Body of pancreas (tissue), 4 donors: ENCODE results near the gene SLC22A4. TPM values are rescaled to one million over a fixed set of nuclear protein-coding genes. Genes with fewer than 3 reads are reported as not detected.

Experiments used
- ATAC-seq: fragments of 150-250 bp; one replicate; pipeline ENCODE4 v1.9.1; 2016
- DNase-seq, 4 donors: peaks; one replicate each; pipeline ENCODE4 v3.0.0-alpha.2; 2019
- H3K27ac ChIP-seq, 4 donors: fragments of 200-600 bp; sonication (generic); 1 replicate in 3 of 4; 2 replicates in 1 of 4; pipeline versions ENCODE4 v1.5.1 to v1.6.1; 2016 to 2019; ENCODE audit warnings: mild to moderate bottlenecking in 1 of 4, mixed read lengths in 1 of 4, moderate library complexity in 1 of 4
- H3K27me3 ChIP-seq, 2 donors: fragments of 200-600 bp; sonication (generic); one replicate each; pipeline ENCODE4 v1.6.0; 2016; ENCODE audit warnings: mild to moderate bottlenecking in 1 of 2
- H3K36me3 ChIP-seq, 2 donors: fragments of 200-600 bp; sonication (generic); replicated peaks in 1 of 2; 2 replicates each; pipeline ENCODE4 v1.5.1; 2016; ENCODE audit warnings: low read depth in 2 of 2; ENCODE audit not compliant: insufficient read depth in 1 of 2
- H3K4me1 ChIP-seq: fragments of 200-600 bp; sonication (generic); one replicate; pipeline ENCODE4 v1.6.0; 2016
- H3K4me3 ChIP-seq, 2 donors: fragments of 200-600 bp; sonication (generic); 1 replicate in 1 of 2; 2 replicates in 1 of 2; pipeline ENCODE4 v1.5.1; 2016 to 2019
- H3K9me3 ChIP-seq, 3 donors: fragments of 200-600 bp; sonication (generic); 1 replicate in 2 of 3; 2 replicates in 1 of 3; pipeline ENCODE4 v1.5.1; 2016
- POLR2A ChIP-seq, 3 donors: fragments of 450-650 bp; IDR thresholded peaks; one replicate each; pipeline ENCODE4 v1.6.1; 2016; ENCODE audit warnings: antibody characterized with exemption in 3 of 3, mild to moderate bottlenecking in 2 of 3
- WGBS, 2 donors: methylation state at CpG; one replicate each; pipeline ENCODE4 v1.1.5; 2017; 5-methylcytosine and 5-hydroxymethylcytosine counted together
- intact Hi-C: fragments of 100-400 bp; cut with DNase I; formaldehyde crosslinking; loops from one replicate; pipeline ENCODE4 v1.15.1; 2023
- total RNA-seq, 2 donors: library from RNA; depleted of rRNA; stranded (reverse); fragments of >200 nt; gene quantifications; one replicate each; pipeline ENCODE4 v1.1.0, GENCODE V29; 2016
- TF ChIP-seq, protein P1 (sequence below), 7 experiments: fragments of 450-650 bp in 4 of 7; fragments of 200-600 bp in 3 of 7; sonication (generic) in 3 of 7; IDR thresholded peaks; one replicate each; pipeline ENCODE4 v1.5.1; 2016 to 2019; ENCODE audit warnings: antibody characterized with exemption in 7 of 7

Gene SLC22A4
- total RNA-seq, 2 donors from 2014 or later = not detected

- ATAC-seq (no peak), DNase-seq (no peak)
- TF ChIP-seq, protein P1, sequence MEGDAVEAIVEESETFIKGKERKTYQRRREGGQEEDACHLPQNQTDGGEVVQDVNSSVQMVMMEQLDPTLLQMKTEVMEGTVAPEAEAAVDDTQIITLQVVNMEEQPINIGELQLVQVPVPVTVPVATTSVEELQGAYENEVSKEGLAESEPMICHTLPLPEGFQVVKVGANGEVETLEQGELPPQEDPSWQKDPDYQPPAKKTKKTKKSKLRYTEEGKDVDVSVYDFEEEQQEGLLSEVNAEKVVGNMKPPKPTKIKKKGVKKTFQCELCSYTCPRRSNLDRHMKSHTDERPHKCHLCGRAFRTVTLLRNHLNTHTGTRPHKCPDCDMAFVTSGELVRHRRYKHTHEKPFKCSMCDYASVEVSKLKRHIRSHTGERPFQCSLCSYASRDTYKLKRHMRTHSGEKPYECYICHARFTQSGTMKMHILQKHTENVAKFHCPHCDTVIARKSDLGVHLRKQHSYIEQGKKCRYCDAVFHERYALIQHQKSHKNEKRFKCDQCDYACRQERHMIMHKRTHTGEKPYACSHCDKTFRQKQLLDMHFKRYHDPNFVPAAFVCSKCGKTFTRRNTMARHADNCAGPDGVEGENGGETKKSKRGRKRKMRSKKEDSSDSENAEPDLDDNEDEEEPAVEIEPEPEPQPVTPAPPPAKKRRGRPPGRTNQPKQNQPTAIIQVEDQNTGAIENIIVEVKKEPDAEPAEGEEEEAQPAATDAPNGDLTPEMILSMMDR (IDR thresholded peaks at IDR 0.05) = no peak
- TF ChIP-seq POLR2A (IDR thresholded peaks at IDR 0.05) = no peak
- Histone ChIP-seq H3K27ac (no peak overlapping the region), H3K27me3 (no peaks in the 10 kb centered on the region), H3K9me3 (no peaks in the 10 kb centered on the region), H3K4me3 (no peak overlapping the region), H3K36me3 (peaks cover 0 to 4% of the 10 kb centered on the region in 2 donors), H3K4me1 (peaks cover 29% of the 10 kb centered on the region)
- intact Hi-C loops = loop anchor here (5.0 kb wide), 1 partner anchor 119 kb away; no protein-coding TSS in a partner anchor
- WGBS, 2 donors = 92 to 93% methylated on average over 1 of the region's 1 CpG
Observed at GRCh38 chr5:132383261-132383660, 89.1 kb downstream of the SLC22A4 start.

DNA sequence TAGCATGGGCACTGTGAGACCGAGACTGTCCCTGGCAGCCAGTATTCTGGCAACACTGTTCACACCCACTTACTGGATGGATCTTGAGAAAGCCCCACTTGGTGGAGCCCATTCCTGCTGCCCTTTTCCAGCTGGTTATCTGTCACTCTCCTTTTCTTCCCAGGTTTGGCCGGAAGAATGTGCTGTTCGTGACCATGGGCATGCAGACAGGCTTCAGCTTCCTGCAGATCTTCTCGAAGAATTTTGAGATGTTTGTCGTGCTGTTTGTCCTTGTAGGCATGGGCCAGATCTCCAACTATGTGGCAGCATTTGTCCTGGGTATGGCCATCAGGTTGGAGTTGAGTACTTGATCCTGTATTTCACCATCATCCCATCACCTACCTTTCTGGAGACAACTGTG is 89.8 kb downstream of the SLC22A4 start:
- Histone ChIP-seq H3K4me3 (no peak overlapping the region), H3K4me1 (peaks cover 36% of the 10 kb centered on the region), H3K27me3 (no peaks in the 10 kb centered on the region), H3K27ac (no peak overlapping the region), H3K9me3 (no peaks in the 10 kb centered on the region), H3K36me3 (peaks cover 0 to 2% of the 10 kb centered on the region in 2 donors)
- intact Hi-C loops = loop anchor here (5.0 kb wide), 1 partner anchor 118 kb away; no protein-coding TSS in a partner anchor
- TF ChIP-seq POLR2A (IDR thresholded peaks at IDR 0.05) = no peak
- TF ChIP-seq, protein P1 (IDR thresholded peaks at IDR 0.05) = no peak
- no peak for ATAC-seq
- DNase-seq = no peak
- WGBS, 2 donors = 82% methylated on average over 5 of the region's 5 CpGs

DNA sequence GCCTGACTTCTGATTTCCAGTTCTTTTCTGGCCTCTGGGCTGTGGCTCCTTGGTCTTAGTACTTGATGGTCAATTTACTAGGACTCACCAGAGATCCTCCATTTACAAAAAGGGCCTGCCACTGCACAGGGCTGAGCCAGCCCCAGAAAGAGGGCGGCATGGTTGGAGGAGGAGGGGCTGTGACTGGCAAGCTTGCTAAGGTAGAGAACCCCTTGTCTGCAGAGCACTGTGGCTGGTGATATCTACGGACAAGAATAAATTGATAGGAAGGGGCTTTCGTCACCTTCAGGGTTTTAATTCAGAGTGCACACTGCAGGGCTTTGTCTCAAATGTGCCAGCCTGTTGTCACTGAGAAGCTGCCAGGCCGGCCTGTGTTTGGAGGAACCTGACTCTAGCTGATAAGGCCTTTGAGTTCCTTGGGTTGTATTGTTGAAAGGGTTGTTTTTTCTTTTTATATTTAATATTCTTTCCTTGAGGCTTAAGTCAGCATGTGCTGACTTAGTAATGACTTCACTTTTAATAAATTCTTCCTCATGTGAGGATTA is 90.4 kb downstream of the SLC22A4 start:
- WGBS, 2 donors = 75 to 88% methylated on average over 4 of the region's 4 CpGs
- H3K36me3 ChIP-seq = peaks cover 0 to 2% of the 10 kb centered on the region in 2 donors
- H3K27me3 ChIP-seq = no peaks in the 10 kb centered on the region
- H3K27ac ChIP-seq = no peak overlapping the region
- no peak for ATAC-seq
- no peak overlapping the region for H3K4me3 ChIP-seq
- no peak for TF ChIP-seq POLR2A (IDR thresholded peaks at IDR 0.05)
- TF ChIP-seq, protein P1 (IDR thresholded peaks at IDR 0.05) = no peak
- intact Hi-C loops = loop anchor here (5.0 kb wide), 1 partner anchor 118 kb away; no protein-coding TSS in a partner anchor
- H3K4me1 ChIP-seq = peaks cover 39% of the 10 kb centered on the region
- DNase-seq = no peak
- no peaks in the 10 kb centered on the region for H3K9me3 ChIP-seq

GRCh38 chr5:132385326-132386105 is 91.3 kb downstream of the SLC22A4 start:
- H3K27ac ChIP-seq = peak overlapping the region in 3 of 4 donors; percentile 37 to 73 (median 54)
- DNase-seq = peak; percentile 61 to 74 (median 62)
- H3K4me1 ChIP-seq = peaks cover 39% of the 10 kb centered on the region

More at GRCh38 chr5:132385326-132386105, 91.3 kb downstream of the SLC22A4 start:
- Histone ChIP-seq H3K27me3 (no peaks in the 10 kb centered on the region), H3K4me3 (no peak overlapping the region), H3K36me3 (peaks cover 0 to 2% of the 10 kb centered on the region in 2 donors), H3K9me3 (no peaks in the 10 kb centered on the region)
- peak; percentile 41 for ATAC-seq
- intact Hi-C loops = no loop called here
- WGBS, 2 donors = 34 to 47% methylated on average over 9 of the region's 9 CpGs
- no peak for TF ChIP-seq POLR2A (IDR thresholded peaks at IDR 0.05)
- TF ChIP-seq, protein P1 (IDR thresholded peaks at IDR 0.05) = peak; percentile 37 to 83 (median 78)
